Measurements from ENCODE around the gene OBSCN. TPM values are rescaled to one million over a fixed set of nuclear protein-coding genes. Genes with fewer than 3 reads are reported as not detected.

OBSCN gene
- total RNA-seq, 2 experiments from 2014 or later = 13.7 to 14.9 TPM

DNA sequence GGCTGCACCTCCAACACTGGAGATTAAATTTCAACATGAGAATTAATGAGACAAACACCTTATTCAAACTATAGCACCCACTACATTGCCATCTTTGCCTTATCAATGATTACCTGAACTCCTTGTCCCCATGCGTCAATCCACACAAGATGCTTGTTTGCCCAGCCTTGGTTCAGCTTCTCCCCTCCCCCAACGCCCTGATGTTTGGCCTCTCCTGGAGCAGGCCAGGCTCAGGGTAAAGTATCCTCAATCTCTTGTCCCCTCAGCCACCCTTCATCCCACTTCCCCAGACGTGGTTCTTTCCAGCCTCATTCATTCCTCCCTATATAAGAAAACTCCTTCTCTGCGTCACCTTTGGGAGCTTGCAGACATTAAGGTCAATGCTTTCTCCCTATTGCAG is 220.6 kb downstream of the OBSCN start:
- Mint-ChIP-seq H3K27ac (no peak overlapping the region), H3K27me3 (peaks cover 22% of the 10 kb centered on the region), H3K4me3 (no peak overlapping the region), H3K9me3 (no peaks in the 10 kb centered on the region), H3K36me3 (no peaks in the 10 kb centered on the region), H3K4me1 (no peaks in the 10 kb centered on the region)
- no peak for DNase-seq

Other genes starting within 250 kb of the OBSCN start
- not detected for gene WNT3A, start 201.0 kb upstream of the OBSCN start, total RNA-seq
- gene ARF1, start 125.3 kb upstream of the OBSCN start, total RNA-seq = 100 to 1,000 TPM; 342 to 350 TPM
- 10 to 100 TPM; 24.4 to 26.1 TPM for gene C1orf35, start 104.7 kb upstream of the OBSCN start, total RNA-seq
- 10 to 100 TPM; 75.0 to 82.4 TPM for gene MRPL55, start 98.7 kb upstream of the OBSCN start, total RNA-seq
- gene GUK1, start 67.8 kb upstream of the OBSCN start, total RNA-seq = 100 to 1,000 TPM; 294 to 304 TPM
- 1 to 10 TPM; 1.1 to 1.2 TPM for gene GJC2, start 58.1 kb upstream of the OBSCN start, total RNA-seq
- gene IBA57, start 42.2 kb upstream of the OBSCN start, total RNA-seq = 10 to 100 TPM; 18.1 to 19.3 TPM
- 10 to 100 TPM; 32.7 to 36.1 TPM for gene TRIM11, start 198.8 kb downstream of the OBSCN start, total RNA-seq
- gene TRIM17, start 208.8 kb downstream of the OBSCN start, total RNA-seq = 1 to 10 TPM; 1.3 to 1.9 TPM

All from activated naive CD8-positive, alpha-beta T cell treated with anti-CD3 and anti-CD28 coated beads for 36 hours (primary cell).